ENCODE data around the gene ADH6. TPM values are rescaled to one million over a fixed set of nuclear protein-coding genes. Genes with fewer than 3 reads are reported as not detected.
"Not testable (repeated sequence)": the region's sequence is repeated elsewhere in the genome, so short reads cannot be mapped to it uniquely, and the experiment has no call there.

Gene ADH6
- polyA plus RNA-seq, 2 donors, result 0.11 TPM; not detected in 1

GRCh38 chr4:99202094-99202493 lies 17.0 kb downstream of the ADH6 start:
- H3K4me3 ChIP-seq (ENCODE audit: low read depth in 1 of 2, low read length in 2 of 2), result no peak overlapping the region
- H3K4me1 ChIP-seq (ENCODE audit: control insufficient read depth in 2 of 2, insufficient read depth in 2 of 2, low read length in 1 of 2), result no peaks in the 10 kb centered on the region
- no peak overlapping the region for H3K27ac ChIP-seq (ENCODE audit: low read depth in 2 of 2, low read length in 1 of 2)
- no peaks in the 10 kb centered on the region for H3K9me3 ChIP-seq (ENCODE audit: control insufficient read depth in 2 of 2, insufficient read depth in 1 of 2, low read depth in 1 of 2, low read length in 1 of 2)
- no peaks in the 10 kb centered on the region for H3K27me3 ChIP-seq (ENCODE audit: control insufficient read depth in 1 of 2, insufficient read depth in 2 of 2, low read length in 2 of 2)
- no peaks in the 10 kb centered on the region for H3K36me3 ChIP-seq (ENCODE audit: control insufficient read depth in 2 of 2, insufficient read depth in 2 of 2, low read length in 1 of 2)

GRCh38 chr4:99201690-99202089 lies 17.4 kb downstream of the ADH6 start:
- no peak overlapping the region for H3K27ac ChIP-seq (ENCODE audit: low read depth in 2 of 2, low read length in 1 of 2)
- no peaks in the 10 kb centered on the region for H3K27me3 ChIP-seq (ENCODE audit: control insufficient read depth in 1 of 2, insufficient read depth in 2 of 2, low read length in 2 of 2)
- H3K9me3 ChIP-seq (ENCODE audit: control insufficient read depth in 2 of 2, insufficient read depth in 1 of 2, low read depth in 1 of 2, low read length in 1 of 2), result no peaks in the 10 kb centered on the region
- no peaks in the 10 kb centered on the region for H3K4me1 ChIP-seq (ENCODE audit: control insufficient read depth in 2 of 2, insufficient read depth in 2 of 2, low read length in 1 of 2)
- 32 to 33% methylated on average over 3 of the region's 3 CpGs for WGBS, 2 donors
- H3K36me3 ChIP-seq (ENCODE audit: control insufficient read depth in 2 of 2, insufficient read depth in 2 of 2, low read length in 1 of 2), result no peaks in the 10 kb centered on the region
- no peak overlapping the region for H3K4me3 ChIP-seq (ENCODE audit: low read depth in 1 of 2, low read length in 2 of 2)

- Histone ChIP-seq H3K27me3 (ENCODE audit: control insufficient read depth in 1 of 2, insufficient read depth in 2 of 2, low read length in 2 of 2) (no peaks in the 10 kb centered on the region), H3K4me1 (ENCODE audit: control insufficient read depth in 2 of 2, insufficient read depth in 2 of 2, low read length in 1 of 2) (no peaks in the 10 kb centered on the region), H3K36me3 (ENCODE audit: control insufficient read depth in 2 of 2, insufficient read depth in 2 of 2, low read length in 1 of 2) (no peaks in the 10 kb centered on the region), H3K27ac (ENCODE audit: low read depth in 2 of 2, low read length in 1 of 2) (no peak overlapping the region), H3K4me3 (ENCODE audit: low read depth in 1 of 2, low read length in 2 of 2) (no peak overlapping the region), H3K9me3 (ENCODE audit: control insufficient read depth in 2 of 2, insufficient read depth in 1 of 2, low read depth in 1 of 2, low read length in 1 of 2) (no peaks in the 10 kb centered on the region)
- 93 to 100% methylated on average over 1 of the region's 1 CpG for WGBS, 2 donors
Measured at GRCh38 chr4:99200138-99200537, 18.9 kb downstream of the ADH6 start.

- Histone ChIP-seq H3K27ac (ENCODE audit: low read depth in 2 of 2, low read length in 1 of 2) (no peak overlapping the region), H3K9me3 (ENCODE audit: control insufficient read depth in 2 of 2, insufficient read depth in 1 of 2, low read depth in 1 of 2, low read length in 1 of 2) (peaks cover 0 to 2% of the 10 kb centered on the region in 2 donors), H3K27me3 (ENCODE audit: control insufficient read depth in 1 of 2, insufficient read depth in 2 of 2, low read length in 2 of 2) (no peaks in the 10 kb centered on the region), H3K36me3 (ENCODE audit: control insufficient read depth in 2 of 2, insufficient read depth in 2 of 2, low read length in 1 of 2) (no peaks in the 10 kb centered on the region), H3K4me3 (ENCODE audit: low read depth in 1 of 2, low read length in 2 of 2) (no peak overlapping the region), H3K4me1 (ENCODE audit: control insufficient read depth in 2 of 2, insufficient read depth in 2 of 2, low read length in 1 of 2) (no peaks in the 10 kb centered on the region)
- WGBS, 2 donors, result 67 to 75% methylated on average over 5 of the region's 5 CpGs
Measured at GRCh38 chr4:99190336-99190735, 28.7 kb downstream of the ADH6 start.

GRCh38 chr4:99189900-99190299 lies 29.1 kb downstream of the ADH6 start:
- H3K27ac ChIP-seq (ENCODE audit: low read depth in 2 of 2, low read length in 1 of 2); H3K27me3 ChIP-seq (ENCODE audit: control insufficient read depth in 1 of 2, insufficient read depth in 2 of 2, low read length in 2 of 2); H3K36me3 ChIP-seq (ENCODE audit: control insufficient read depth in 2 of 2, insufficient read depth in 2 of 2, low read length in 1 of 2); H3K9me3 ChIP-seq (ENCODE audit: control insufficient read depth in 2 of 2, insufficient read depth in 1 of 2, low read depth in 1 of 2, low read length in 1 of 2); H3K4me3 ChIP-seq (ENCODE audit: low read depth in 1 of 2, low read length in 2 of 2); H3K4me1 ChIP-seq (ENCODE audit: control insufficient read depth in 2 of 2, insufficient read depth in 2 of 2, low read length in 1 of 2): not testable (repeated sequence)
- WGBS, 2 donors, result 89 to 90% methylated on average over 3 of the region's 3 CpGs

- Histone ChIP-seq H3K4me3 (ENCODE audit: low read depth in 1 of 2, low read length in 2 of 2) (no peak overlapping the region), H3K27ac (ENCODE audit: low read depth in 2 of 2, low read length in 1 of 2) (no peak overlapping the region), H3K27me3 (ENCODE audit: control insufficient read depth in 1 of 2, insufficient read depth in 2 of 2, low read length in 2 of 2) (no peaks in the 10 kb centered on the region), H3K4me1 (ENCODE audit: control insufficient read depth in 2 of 2, insufficient read depth in 2 of 2, low read length in 1 of 2) (no peaks in the 10 kb centered on the region), H3K36me3 (ENCODE audit: control insufficient read depth in 2 of 2, insufficient read depth in 2 of 2, low read length in 1 of 2) (no peaks in the 10 kb centered on the region), H3K9me3 (ENCODE audit: control insufficient read depth in 2 of 2, insufficient read depth in 1 of 2, low read depth in 1 of 2, low read length in 1 of 2) (peaks cover 0 to 2% of the 10 kb centered on the region in 2 donors)
- WGBS, 2 donors, result 91 to 93% methylated on average over 1 of the region's 1 CpG
Measured at GRCh38 chr4:99186029-99186428, 33.0 kb downstream of the ADH6 start.

- WGBS, 2 donors, result 94 to 95% methylated on average over 2 of the region's 2 CpGs
- no peaks in the 10 kb centered on the region for H3K27me3 ChIP-seq (ENCODE audit: control insufficient read depth in 1 of 2, insufficient read depth in 2 of 2, low read length in 2 of 2)
- peaks cover 0 to 2% of the 10 kb centered on the region in 2 donors for H3K9me3 ChIP-seq (ENCODE audit: control insufficient read depth in 2 of 2, insufficient read depth in 1 of 2, low read depth in 1 of 2, low read length in 1 of 2)
- no peak overlapping the region for H3K4me3 ChIP-seq (ENCODE audit: low read depth in 1 of 2, low read length in 2 of 2)
- H3K36me3 ChIP-seq (ENCODE audit: control insufficient read depth in 2 of 2, insufficient read depth in 2 of 2, low read length in 1 of 2), result no peaks in the 10 kb centered on the region
- no peaks in the 10 kb centered on the region for H3K4me1 ChIP-seq (ENCODE audit: control insufficient read depth in 2 of 2, insufficient read depth in 2 of 2, low read length in 1 of 2)
- H3K27ac ChIP-seq (ENCODE audit: low read depth in 2 of 2, low read length in 1 of 2), result no peak overlapping the region
Measured at GRCh38 chr4:99185581-99185980, 33.5 kb downstream of the ADH6 start.

- Histone ChIP-seq H3K4me3 (ENCODE audit: low read depth in 1 of 2, low read length in 2 of 2) (no peak overlapping the region), H3K36me3 (ENCODE audit: control insufficient read depth in 2 of 2, insufficient read depth in 2 of 2, low read length in 1 of 2) (no peaks in the 10 kb centered on the region), H3K9me3 (ENCODE audit: control insufficient read depth in 2 of 2, insufficient read depth in 1 of 2, low read depth in 1 of 2, low read length in 1 of 2) (peaks cover 0 to 2% of the 10 kb centered on the region in 2 donors), H3K27ac (ENCODE audit: low read depth in 2 of 2, low read length in 1 of 2) (no peak overlapping the region), H3K27me3 (ENCODE audit: control insufficient read depth in 1 of 2, insufficient read depth in 2 of 2, low read length in 2 of 2) (no peaks in the 10 kb centered on the region), H3K4me1 (ENCODE audit: control insufficient read depth in 2 of 2, insufficient read depth in 2 of 2, low read length in 1 of 2) (no peaks in the 10 kb centered on the region)
- 56 to 65% methylated on average over 2 of the region's 2 CpGs for WGBS, 2 donors
Measured at GRCh38 chr4:99180382-99181070, 38.5 kb downstream of the ADH6 start.

- Histone ChIP-seq H3K4me1 (ENCODE audit: control insufficient read depth in 2 of 2, insufficient read depth in 2 of 2, low read length in 1 of 2) (no peaks in the 10 kb centered on the region), H3K9me3 (ENCODE audit: control insufficient read depth in 2 of 2, insufficient read depth in 1 of 2, low read depth in 1 of 2, low read length in 1 of 2) (no peaks in the 10 kb centered on the region), H3K27ac (ENCODE audit: low read depth in 2 of 2, low read length in 1 of 2) (no peak overlapping the region), H3K27me3 (ENCODE audit: control insufficient read depth in 1 of 2, insufficient read depth in 2 of 2, low read length in 2 of 2) (no peaks in the 10 kb centered on the region), H3K36me3 (ENCODE audit: control insufficient read depth in 2 of 2, insufficient read depth in 2 of 2, low read length in 1 of 2) (no peaks in the 10 kb centered on the region), H3K4me3 (ENCODE audit: low read depth in 1 of 2, low read length in 2 of 2) (no peak overlapping the region)
- 83 to 94% methylated on average over 1 of the region's 1 CpG for WGBS, 2 donors
Measured at GRCh38 chr4:99179626-99180025, 39.4 kb downstream of the ADH6 start.

GRCh38 chr4:99179178-99179577 lies 39.9 kb downstream of the ADH6 start:
- Histone ChIP-seq H3K27me3 (ENCODE audit: control insufficient read depth in 1 of 2, insufficient read depth in 2 of 2, low read length in 2 of 2) (no peaks in the 10 kb centered on the region), H3K4me3 (ENCODE audit: low read depth in 1 of 2, low read length in 2 of 2) (no peak overlapping the region), H3K27ac (ENCODE audit: low read depth in 2 of 2, low read length in 1 of 2) (no peak overlapping the region), H3K9me3 (ENCODE audit: control insufficient read depth in 2 of 2, insufficient read depth in 1 of 2, low read depth in 1 of 2, low read length in 1 of 2) (no peaks in the 10 kb centered on the region), H3K4me1 (ENCODE audit: control insufficient read depth in 2 of 2, insufficient read depth in 2 of 2, low read length in 1 of 2) (no peaks in the 10 kb centered on the region), H3K36me3 (ENCODE audit: control insufficient read depth in 2 of 2, insufficient read depth in 2 of 2, low read length in 1 of 2) (no peaks in the 10 kb centered on the region)
- 81 to 84% methylated on average over 2 of the region's 2 CpGs for WGBS, 2 donors
